HepG2 (cell line): ENCODE results near the gene PLPPR2. TPM values are rescaled to one million over a fixed set of nuclear protein-coding genes. Genes with fewer than 3 reads are reported as not detected.

Source experiments
- ATAC-seq: fragments of 200-7000 bp; cut with Tn5 transposase; 3 replicates; pipeline ENCODE4 v1.9.1; 2020; ENCODE audit warnings: mild to moderate bottlenecking, moderate library complexity
- BruUV-seq: library from RNA; stranded (reverse); fragments of 400-500 nt; replicated peaks from 2 replicates; lab custom pipeline; 2021; lab: Mats Ljungman, UMichigan
- CTCF ChIA-PET: fragments of 300-600 bp; formaldehyde crosslinking; extraction: SDS; loops from one replicate; lab custom pipeline; 2021; ENCODE audit warnings: low total read pairs, inconsistent platforms, low intra/inter-chr PET ratio; lab: Yijun Ruan, JAX
- POLR2A ChIA-PET: fragments of 350-600 bp; sonication (Branson Sonifier 250); formaldehyde crosslinking; loops from one replicate; lab custom pipeline; 2020; ENCODE audit warnings: antibody characterized with exemption, inconsistent platforms; lab: Yijun Ruan, JAX
- DNase-seq: peaks from one replicate; pipeline ENCODE4 v3.0.0-alpha.2; 2015; ENCODE audit warnings: low spot score
- FAIRE-seq: peaks from 3 replicates; lab custom pipeline; 2011; peaks lifted over from hg19 to GRCh38; lab: Jason Lieb, UNC
- H2AFZ ChIP-seq: one replicate; pipeline ENCODE4 v1.6.1; 2011; ENCODE audit warnings: low read length, inconsistent platforms
- H3K27ac ChIP-seq: fragments of 300-600 bp; 3 replicates; pipeline ENCODE4 v1.8.0; 2011; ENCODE audit warnings: mixed run types, mild to moderate bottlenecking, mixed read lengths, low read length, inconsistent platforms; ENCODE audit not compliant: insufficient read depth; ENCODE audit errors: extremely low read length
- H3K27me3 ChIP-seq, 2 experiments: fragments of 200-600 bp in 1 of 2; 2 replicates in 1 of 2; 3 replicates in 1 of 2; pipeline versions ENCODE4 v1.6.0 to v1.8.0; 2011; ENCODE audit warnings: low read length in 2 of 2, mild to moderate bottlenecking in 2 of 2, moderate library complexity in 2 of 2, inconsistent platforms in 1 of 2; ENCODE audit not compliant: insufficient read depth in 2 of 2, control insufficient read depth in 1 of 2
- H3K36me3 ChIP-seq, 2 experiments: fragments of 200-600 bp in 1 of 2; replicated peaks in 1 of 2; 2 replicates in 1 of 2; 3 replicates in 1 of 2; pipeline versions ENCODE4 v1.5.1 to v1.8.0; 2011; ENCODE audit warnings: low read length in 2 of 2, inconsistent platforms in 1 of 2; ENCODE audit not compliant: insufficient read depth in 2 of 2, control insufficient read depth in 1 of 2
- H3K4me1 ChIP-seq: 2 replicates; pipeline ENCODE4 v1.5.1; 2012; ENCODE audit warnings: low read length, inconsistent platforms; ENCODE audit not compliant: insufficient read depth
- H3K4me2 ChIP-seq: 2 replicates; pipeline ENCODE4 v1.6.0; 2011; ENCODE audit warnings: low read depth, low read length, inconsistent platforms
- H3K4me3 ChIP-seq, 3 experiments: fragments of 200-600 bp in 1 of 3; sonication (generic), shearing (Covaris generic) in 1 of 3; replicated peaks in 1 of 3; 2 replicates each; pipeline ENCODE4 v1.5.1; 2011 to 2016; ENCODE audit warnings: low read length in 3 of 3, inconsistent platforms in 2 of 3, low read depth in 2 of 3, mild to moderate bottlenecking in 2 of 3, control low read depth in 1 of 3, mixed read lengths in 1 of 3; ENCODE audit not compliant: insufficient read depth in 1 of 3
- H3K79me2 ChIP-seq: one replicate; pipeline ENCODE4 v1.6.1; 2011; ENCODE audit warnings: low read length, inconsistent platforms; ENCODE audit not compliant: insufficient read depth
- H3K9ac ChIP-seq: 2 replicates; pipeline ENCODE4 v1.6.0; 2011; ENCODE audit warnings: mild to moderate bottlenecking, low read depth, low read length, inconsistent platforms; ENCODE audit not compliant: insufficient read depth
- H3K9me3 ChIP-seq: 2 replicates; pipeline ENCODE4 v1.5.1; 2012; ENCODE audit warnings: mild to moderate bottlenecking, low read length
- H4K20me1 ChIP-seq: 2 replicates; pipeline ENCODE4 v1.6.0; 2011; ENCODE audit warnings: inconsistent platforms, mild to moderate bottlenecking, low read length, moderate library complexity; ENCODE audit not compliant: insufficient read depth
- HDAC2 ChIP-seq: sonication (generic); formaldehyde crosslinking; IDR thresholded peaks from 2 replicates; pipeline ENCODE4 v1.4.0; 2020; ENCODE audit warnings: missing genetic modification reagents
- HOXA5 ChIP-seq: sonication (generic); formaldehyde crosslinking; IDR thresholded peaks from 2 replicates; pipeline ENCODE4 v1.4.0; 2020; ENCODE audit warnings: missing genetic modification reagents
- KLF12 ChIP-seq: sonication (generic); formaldehyde crosslinking; IDR thresholded peaks from 2 replicates; pipeline ENCODE4 v1.4.0; 2020; ENCODE audit warnings: missing genetic modification reagents, borderline replicate concordance
- SMYD3 ChIP-seq: sonication (generic); formaldehyde crosslinking; IDR thresholded peaks from 2 replicates; pipeline ENCODE4 v1.8.1; 2023; ENCODE audit warnings: mild to moderate bottlenecking, missing genetic modification reagents
- SPEN ChIP-seq: sonication (generic); formaldehyde crosslinking; IDR thresholded peaks from 2 replicates; pipeline ENCODE4 v1.5.1; 2020; ENCODE audit warnings: low read depth, mild to moderate bottlenecking, missing genetic modification reagents
- TBP ChIP-seq: sonication (generic); formaldehyde crosslinking; IDR thresholded peaks from 2 replicates; pipeline ENCODE4 v1.5.0; 2020; ENCODE audit warnings: missing genetic modification reagents
- ZEB1 ChIP-seq: IDR thresholded peaks from 2 replicates; pipeline ENCODE4 v1.6.1; 2012; ENCODE audit warnings: mild to moderate bottlenecking, low read depth, inconsistent platforms; ENCODE audit not compliant: insufficient replicate concordance
- ZFX ChIP-seq: sonication (generic); formaldehyde crosslinking; IDR thresholded peaks from 2 replicates; pipeline ENCODE4 v1.4.0; 2020; ENCODE audit warnings: mild to moderate bottlenecking, low read depth, missing genetic modification reagents, moderate library complexity
- ZKSCAN1 ChIP-seq: fragments of 150-350 bp; IDR thresholded peaks from 2 replicates; pipeline ENCODE4 v1.6.1; 2014; ENCODE audit warnings: low read length
- ZNF3 ChIP-seq: IDR thresholded peaks from 2 replicates; pipeline ENCODE4 v1.7.0; 2017; ENCODE audit warnings: inconsistent platforms
- ZNF34 ChIP-seq: sonication (generic); formaldehyde crosslinking; IDR thresholded peaks from 2 replicates; pipeline ENCODE4 v1.4.0; 2020; ENCODE audit warnings: mild to moderate bottlenecking, missing genetic modification reagents, borderline replicate concordance
- WGBS: methylation state at CpG from one replicate; pipeline ENCODE4 v1.1.6; 2017; ENCODE audit warnings: low lambda C conversion rate; 5-methylcytosine and 5-hydroxymethylcytosine counted together
- in situ Hi-C: cut with HindIII; loops from 2 replicates; pipeline ENCODE4 v1.10.0; 2017; ENCODE audit warnings: low pct_unique_long_range_greater_than_20kb; ENCODE audit not compliant: extremely low pct_ligation_motif_present
- intact Hi-C: fragments of 100-400 bp; cut with micrococcal nuclease; formaldehyde crosslinking; loops from one replicate; pipeline ENCODE4 v1.10.0; 2022; ENCODE audit not compliant: unreplicated experiment
- polyA plus RNA-seq, 8 experiments: library from polyadenylated mRNA; depleted of rRNA in 3 of 8; stranded (reverse) in 7 of 8; unstranded in 1 of 8; fragments of >200 nt; fragmentation: Illumina TruSeq in 4 of 8; extraction: Trizol in 4 of 8; gene quantifications; 2 replicates each; pipeline versions ENCODE4 v1.2.1 to v1.2.3, GENCODE V29; 2011 to 2016; ENCODE audit warnings: low read depth in 4 of 8, missing spikeins in 1 of 8, mixed read lengths in 1 of 8; ENCODE audit not compliant: insufficient read depth in 1 of 8
- total RNA-seq, 5 experiments: library from RNA; depleted of rRNA; stranded (reverse); fragments of >200 nt; fragmentation: Illumina TruSeq; extraction: Trizol; gene quantifications; 2 replicates each; pipeline ENCODE4 v1.2.3, GENCODE V29; 2016; ENCODE audit warnings: low read depth in 1 of 5
- TF ChIP-seq, protein P1 (sequence below): sonication (generic); formaldehyde crosslinking; IDR thresholded peaks from 2 replicates; pipeline ENCODE4 v1.4.0; 2020; ENCODE audit warnings: missing genetic modification reagents
- TF ChIP-seq, protein P2 (sequence below): sonication (generic); formaldehyde crosslinking; IDR thresholded peaks from 2 replicates; pipeline ENCODE4 v1.4.0; 2020; ENCODE audit warnings: mild to moderate bottlenecking, low read depth, missing genetic modification reagents
- TF ChIP-seq, protein P3 (sequence below): sonication (generic); formaldehyde crosslinking; IDR thresholded peaks from 2 replicates; pipeline ENCODE4 v1.5.1; 2020; ENCODE audit warnings: missing genetic modification reagents, mild to moderate bottlenecking, borderline replicate concordance
- TF ChIP-seq, protein P4 (sequence below): sonication (generic); formaldehyde crosslinking; IDR thresholded peaks from 2 replicates; pipeline ENCODE4 v1.9.0; 2021; ENCODE audit warnings: missing genetic modification reagents, mild to moderate bottlenecking, borderline replicate concordance
- TF ChIP-seq, protein P5 (sequence below): sonication (generic); formaldehyde crosslinking; IDR thresholded peaks from 2 replicates; pipeline ENCODE4 v1.4.0; 2020; ENCODE audit warnings: missing genetic modification reagents

The PLPPR2 gene
- total and polyA plus RNA-seq, 2 of the 13 experiments (the other 11 are each of a cell fraction or from before 2014, with no cell fraction given), result 1.5 to 2.1 TPM

DNA sequence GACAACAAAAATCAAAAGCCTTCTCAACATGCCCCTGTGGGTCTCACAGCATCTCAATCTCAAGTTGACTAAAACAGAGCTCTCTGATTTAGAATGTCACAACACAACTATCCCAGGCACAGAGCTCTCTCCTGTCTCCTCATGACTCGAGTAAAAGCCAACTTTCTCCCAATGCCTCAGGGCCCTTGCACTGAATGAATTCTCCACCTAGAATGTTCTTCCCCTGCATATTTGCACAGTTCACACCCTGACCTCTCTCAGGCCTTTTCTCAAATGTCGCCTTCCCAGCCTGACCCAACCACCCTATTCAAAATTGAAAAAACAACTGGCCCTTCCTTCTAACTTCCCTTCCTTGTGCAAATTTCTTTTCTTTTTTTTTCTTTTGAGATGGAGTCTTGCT, 15.5 kb downstream of the PLPPR2 start:
- WGBS, result 94% methylated on average over 2 of the region's 2 CpGs
- no peak overlapping the region for H3K9ac ChIP-seq
- H3K27me3 ChIP-seq, result no peaks in the 10 kb centered on the region; a peak in 1 of 5 replicates
- TF ChIP-seq ZKSCAN1, result no peak
- TF ChIP-seq SMYD3 (CRISPR knock-in tag), result no peak
- no peak for TF ChIP-seq HOXA5 (CRISPR knock-in tag)
- TF ChIP-seq, protein P1, sequence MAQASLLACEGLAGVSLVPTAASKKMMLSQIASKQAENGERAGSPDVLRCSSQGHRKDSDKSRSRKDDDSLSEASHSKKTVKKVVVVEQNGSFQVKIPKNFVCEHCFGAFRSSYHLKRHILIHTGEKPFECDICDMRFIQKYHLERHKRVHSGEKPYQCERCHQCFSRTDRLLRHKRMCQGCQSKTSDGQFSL (CRISPR knock-in tag), result no peak
- TF ChIP-seq ZNF34 (CRISPR knock-in tag), result no peak
- TF ChIP-seq, protein P2, sequence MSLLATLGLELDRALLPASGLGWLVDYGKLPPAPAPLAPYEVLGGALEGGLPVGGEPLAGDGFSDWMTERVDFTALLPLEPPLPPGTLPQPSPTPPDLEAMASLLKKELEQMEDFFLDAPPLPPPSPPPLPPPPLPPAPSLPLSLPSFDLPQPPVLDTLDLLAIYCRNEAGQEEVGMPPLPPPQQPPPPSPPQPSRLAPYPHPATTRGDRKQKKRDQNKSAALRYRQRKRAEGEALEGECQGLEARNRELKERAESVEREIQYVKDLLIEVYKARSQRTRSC (CRISPR knock-in tag), result no peak
- TF ChIP-seq, protein P3, sequence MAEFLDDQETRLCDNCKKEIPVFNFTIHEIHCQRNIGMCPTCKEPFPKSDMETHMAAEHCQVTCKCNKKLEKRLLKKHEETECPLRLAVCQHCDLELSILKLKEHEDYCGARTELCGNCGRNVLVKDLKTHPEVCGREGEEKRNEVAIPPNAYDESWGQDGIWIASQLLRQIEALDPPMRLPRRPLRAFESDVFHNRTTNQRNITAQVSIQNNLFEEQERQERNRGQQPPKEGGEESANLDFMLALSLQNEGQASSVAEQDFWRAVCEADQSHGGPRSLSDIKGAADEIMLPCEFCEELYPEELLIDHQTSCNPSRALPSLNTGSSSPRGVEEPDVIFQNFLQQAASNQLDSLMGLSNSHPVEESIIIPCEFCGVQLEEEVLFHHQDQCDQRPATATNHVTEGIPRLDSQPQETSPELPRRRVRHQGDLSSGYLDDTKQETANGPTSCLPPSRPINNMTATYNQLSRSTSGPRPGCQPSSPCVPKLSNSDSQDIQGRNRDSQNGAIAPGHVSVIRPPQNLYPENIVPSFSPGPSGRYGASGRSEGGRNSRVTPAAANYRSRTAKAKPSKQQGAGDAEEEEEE (CRISPR knock-in tag), result no peak
- TF ChIP-seq ZFX (CRISPR knock-in tag), result no peak
- TF ChIP-seq, protein P4, sequence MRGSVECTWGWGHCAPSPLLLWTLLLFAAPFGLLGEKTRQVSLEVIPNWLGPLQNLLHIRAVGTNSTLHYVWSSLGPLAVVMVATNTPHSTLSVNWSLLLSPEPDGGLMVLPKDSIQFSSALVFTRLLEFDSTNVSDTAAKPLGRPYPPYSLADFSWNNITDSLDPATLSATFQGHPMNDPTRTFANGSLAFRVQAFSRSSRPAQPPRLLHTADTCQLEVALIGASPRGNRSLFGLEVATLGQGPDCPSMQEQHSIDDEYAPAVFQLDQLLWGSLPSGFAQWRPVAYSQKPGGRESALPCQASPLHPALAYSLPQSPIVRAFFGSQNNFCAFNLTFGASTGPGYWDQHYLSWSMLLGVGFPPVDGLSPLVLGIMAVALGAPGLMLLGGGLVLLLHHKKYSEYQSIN (CRISPR knock-in tag), result no peak
- TF ChIP-seq ZEB1, result no peak
- TF ChIP-seq, protein P5, sequence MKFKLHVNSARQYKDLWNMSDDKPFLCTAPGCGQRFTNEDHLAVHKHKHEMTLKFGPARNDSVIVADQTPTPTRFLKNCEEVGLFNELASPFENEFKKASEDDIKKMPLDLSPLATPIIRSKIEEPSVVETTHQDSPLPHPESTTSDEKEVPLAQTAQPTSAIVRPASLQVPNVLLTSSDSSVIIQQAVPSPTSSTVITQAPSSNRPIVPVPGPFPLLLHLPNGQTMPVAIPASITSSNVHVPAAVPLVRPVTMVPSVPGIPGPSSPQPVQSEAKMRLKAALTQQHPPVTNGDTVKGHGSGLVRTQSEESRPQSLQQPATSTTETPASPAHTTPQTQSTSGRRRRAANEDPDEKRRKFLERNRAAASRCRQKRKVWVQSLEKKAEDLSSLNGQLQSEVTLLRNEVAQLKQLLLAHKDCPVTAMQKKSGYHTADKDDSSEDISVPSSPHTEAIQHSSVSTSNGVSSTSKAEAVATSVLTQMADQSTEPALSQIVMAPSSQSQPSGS (CRISPR knock-in tag), result no peak
- no peak for TF ChIP-seq KLF12 (CRISPR knock-in tag)
- TF ChIP-seq TBP (CRISPR knock-in tag), result no peak
- TF ChIP-seq HDAC2, result no peak
- no peak for TF ChIP-seq ZNF3 (CRISPR knock-in tag)
- no peak for TF ChIP-seq SPEN (CRISPR knock-in tag)
- POLR2A ChIA-PET, result no interaction called here
- FAIRE-seq (no peak), DNase-seq (no peak), ATAC-seq (no peak)
- no TSS peak for BruUV-seq
- no peak overlapping the region for H3K4me3 ChIP-seq
- CTCF ChIA-PET, result no interaction called here
- in situ Hi-C loops, result no loop called here
- H4K20me1 ChIP-seq, result no peaks in the 10 kb centered on the region
- intact Hi-C loops, result no loop called here
- H2AFZ ChIP-seq, result no peak overlapping the region
- H3K27ac ChIP-seq, result no peak overlapping the region
- H3K9me3 ChIP-seq, result no peaks in the 10 kb centered on the region
- H3K4me1 ChIP-seq, result peaks cover 17% of the 10 kb centered on the region
- peaks cover 9% of the 10 kb centered on the region for H3K79me2 ChIP-seq
- no peak overlapping the region for H3K4me2 ChIP-seq
- H3K36me3 ChIP-seq, result peaks cover 3 to 18% of the 10 kb centered on the region in 2 experiments; a peak in 3 of 5 replicates
